HepG2 (cell line): ENCODE measurements around the gene THAP2. TPM values are rescaled to one million over a fixed set of nuclear protein-coding genes. Genes with fewer than 3 reads are reported as not detected.

Source experiments
- AKAP8 ChIP-seq: sonication (generic); formaldehyde crosslinking; IDR thresholded peaks from 2 replicates; pipeline ENCODE4 v1.5.1; 2020; ENCODE audit warnings: mild to moderate bottlenecking, missing genetic modification reagents
- HDAC1 ChIP-seq: sonication (generic); formaldehyde crosslinking; IDR thresholded peaks from 2 replicates; pipeline ENCODE4 v1.5.1; 2020; ENCODE audit warnings: mild to moderate bottlenecking, missing genetic modification reagents
- MIXL1 ChIP-seq: IDR thresholded peaks from 2 replicates; pipeline ENCODE4 v1.6.1; 2016
- NAIF1 ChIP-seq: sonication (generic); formaldehyde crosslinking; IDR thresholded peaks from 2 replicates; pipeline ENCODE4 v1.5.0; 2020; ENCODE audit warnings: mild to moderate bottlenecking, missing genetic modification reagents, borderline replicate concordance
- RBM22 ChIP-seq: fragments of 200-400 bp; formaldehyde crosslinking; optimal IDR thresholded peaks from 2 replicates; pipeline ENCODE3; 2017; ENCODE audit warnings: mild to moderate bottlenecking, low read length, moderate library complexity
- RCOR2 ChIP-seq: IDR thresholded peaks from 2 replicates; pipeline ENCODE4 v1.6.1; 2016; ENCODE audit warnings: missing biosample characterization, missing genetic modification reagents
- SCMH1 ChIP-seq: sonication (generic); formaldehyde crosslinking; IDR thresholded peaks from 2 replicates; pipeline ENCODE4 v1.9.0; 2021; ENCODE audit warnings: missing genetic modification reagents, mild to moderate bottlenecking, borderline replicate concordance
- SMC3 ChIP-seq: IDR thresholded peaks from 2 replicates; pipeline ENCODE4 v1.6.1; 2011; ENCODE audit warnings: low read length, improper control_type of control experiment
- SMYD3 ChIP-seq: sonication (generic); formaldehyde crosslinking; IDR thresholded peaks from 2 replicates; pipeline ENCODE4 v1.8.1; 2023; ENCODE audit warnings: mild to moderate bottlenecking, missing genetic modification reagents
- STAT5B ChIP-seq: sonication (generic); formaldehyde crosslinking; IDR thresholded peaks from 2 replicates; pipeline ENCODE4 v1.4.0; 2020; ENCODE audit warnings: missing genetic modification reagents
- TBX3 ChIP-seq: fragments of 450-650 bp; IDR thresholded peaks from 2 replicates; pipeline ENCODE4 v1.6.1; 2017; ENCODE audit warnings: antibody characterized with exemption, mild to moderate bottlenecking, inconsistent platforms, borderline replicate concordance
- TCF7L2 ChIP-seq: IDR thresholded peaks from 2 replicates; pipeline ENCODE4 v1.6.1; 2011; ENCODE audit warnings: mild to moderate bottlenecking, low read depth, low read length, moderate library complexity
- THAP11 ChIP-seq: IDR thresholded peaks from 2 replicates; pipeline ENCODE4 v1.6.1; 2016; ENCODE audit warnings: missing biosample characterization, missing genetic modification reagents
- ZC3H4 ChIP-seq: sonication (generic); formaldehyde crosslinking; IDR thresholded peaks from 2 replicates; pipeline ENCODE4 v1.4.0; 2020; ENCODE audit warnings: missing genetic modification reagents, borderline replicate concordance
- ZKSCAN8 ChIP-seq: IDR thresholded peaks from 2 replicates; pipeline ENCODE4 v1.6.1; 2016; ENCODE audit warnings: borderline replicate concordance, missing genetic modification reagents, missing compliant biosample characterization
- ZNF143 ChIP-seq: sonication (generic); formaldehyde crosslinking; IDR thresholded peaks from 2 replicates; pipeline ENCODE4 v1.4.0; 2020; ENCODE audit warnings: missing genetic modification reagents
- ZNF331 ChIP-seq: sonication (generic); formaldehyde crosslinking; IDR thresholded peaks from 2 replicates; pipeline ENCODE4 v1.4.0; 2020; ENCODE audit warnings: missing genetic modification reagents
- ZNF484 ChIP-seq: sonication (generic); formaldehyde crosslinking; IDR thresholded peaks from 2 replicates; pipeline ENCODE4 v1.5.1; 2020; ENCODE audit warnings: mild to moderate bottlenecking, low read depth, missing genetic modification reagents, borderline replicate concordance
- ZNF547 ChIP-seq: sonication (generic); formaldehyde crosslinking; IDR thresholded peaks from 2 replicates; pipeline ENCODE4 v1.5.1; 2020; ENCODE audit warnings: mild to moderate bottlenecking, missing genetic modification reagents
- ZNF670 ChIP-seq: sonication (generic); formaldehyde crosslinking; IDR thresholded peaks from 2 replicates; pipeline ENCODE4 v1.8.0; 2022; ENCODE audit warnings: mild to moderate bottlenecking, missing genetic modification reagents, borderline replicate concordance
- ZNF773 ChIP-seq: sonication (generic); formaldehyde crosslinking; IDR thresholded peaks from 2 replicates; pipeline ENCODE4 v1.4.0; 2020; ENCODE audit warnings: missing genetic modification reagents, borderline replicate concordance
- polyA plus RNA-seq, 8 experiments: library from polyadenylated mRNA; depleted of rRNA in 3 of 8; stranded (reverse) in 7 of 8; unstranded in 1 of 8; fragments of >200 nt; fragmentation: Illumina TruSeq in 4 of 8; extraction: Trizol in 4 of 8; gene quantifications; 2 replicates each; pipeline versions ENCODE4 v1.2.1 to v1.2.3, GENCODE V29; 2011 to 2016; ENCODE audit warnings: low read depth in 4 of 8, missing spikeins in 1 of 8, mixed read lengths in 1 of 8; ENCODE audit not compliant: insufficient read depth in 1 of 8
- total RNA-seq, 5 experiments: library from RNA; depleted of rRNA; stranded (reverse); fragments of >200 nt; fragmentation: Illumina TruSeq; extraction: Trizol; gene quantifications; 2 replicates each; pipeline ENCODE4 v1.2.3, GENCODE V29; 2016; ENCODE audit warnings: low read depth in 1 of 5
- TF ChIP-seq, protein P1 (sequence below): IDR thresholded peaks from 2 replicates; pipeline ENCODE4 v1.6.1; 2018; ENCODE audit warnings: missing genetic modification reagents, mild to moderate bottlenecking, missing compliant biosample characterization
- TF ChIP-seq, protein P2 (sequence below): sonication (generic); formaldehyde crosslinking; IDR thresholded peaks from 2 replicates; pipeline ENCODE4 v1.4.0; 2020; ENCODE audit warnings: missing genetic modification reagents
- TF ChIP-seq, protein P3 (sequence below): sonication (generic); formaldehyde crosslinking; IDR thresholded peaks from 2 replicates; pipeline ENCODE4 v1.4.0; 2020; ENCODE audit warnings: mild to moderate bottlenecking, missing genetic modification reagents

The THAP2 gene
- total and polyA plus RNA-seq, 2 of the 13 experiments (the other 11 are each of a cell fraction or from before 2014, with no cell fraction given): 5.2 to 6.2 TPM

- TF ChIP-seq, protein P1, sequence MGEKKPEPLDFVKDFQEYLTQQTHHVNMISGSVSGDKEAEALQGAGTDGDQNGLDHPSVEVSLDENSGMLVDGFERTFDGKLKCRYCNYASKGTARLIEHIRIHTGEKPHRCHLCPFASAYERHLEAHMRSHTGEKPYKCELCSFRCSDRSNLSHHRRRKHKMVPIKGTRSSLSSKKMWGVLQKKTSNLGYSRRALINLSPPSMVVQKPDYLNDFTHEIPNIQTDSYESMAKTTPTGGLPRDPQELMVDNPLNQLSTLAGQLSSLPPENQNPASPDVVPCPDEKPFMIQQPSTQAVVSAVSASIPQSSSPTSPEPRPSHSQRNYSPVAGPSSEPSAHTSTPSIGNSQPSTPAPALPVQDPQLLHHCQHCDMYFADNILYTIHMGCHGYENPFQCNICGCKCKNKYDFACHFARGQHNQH (CRISPR knock-in tag): peak; percentile 87
- TF ChIP-seq TBX3 (peak; percentile 67; the same call in 1 of the 2 replicates), MIXL1 (0 out of 2 replicates have a peak, but pooled peaks have one; percentile 42), ZNF484 (CRISPR knock-in tag) (no peak), ZC3H4 (peak; percentile 69; the same call in 1 of the 2 replicates), AKAP8 (CRISPR knock-in tag) (peak; percentile 81), SMC3 (no peak), RCOR2 (CRISPR knock-in tag) (peak; percentile 69; the same call in 1 of the 2 replicates), THAP11 (CRISPR knock-in tag) (peak; percentile 66), SCMH1 (no peak), TCF7L2 (no peak), NAIF1 (CRISPR knock-in tag) (peak; percentile 86; the same call in 1 of the 2 replicates), HDAC1 (peak; percentile 97), ZNF143 (CRISPR knock-in tag) (no peak; the same call in 1 of the 2 replicates), ZNF547 (CRISPR knock-in tag) (peak; percentile 86), SMYD3 (peak; percentile 65; the same call in 1 of the 2 replicates), ZNF773 (CRISPR knock-in tag) (no peak), ZNF670 (CRISPR knock-in tag) (peak; percentile 93), ZKSCAN8 (CRISPR knock-in tag) (peak; percentile 45; the same call in 1 of the 2 replicates), ZNF331 (CRISPR knock-in tag) (peak; percentile 53; the same call in 1 of the 2 replicates), RBM22 (no peak), STAT5B (CRISPR knock-in tag) (0 out of 2 replicates have a peak, but pooled peaks have one; percentile 16)
- TF ChIP-seq, protein P2, sequence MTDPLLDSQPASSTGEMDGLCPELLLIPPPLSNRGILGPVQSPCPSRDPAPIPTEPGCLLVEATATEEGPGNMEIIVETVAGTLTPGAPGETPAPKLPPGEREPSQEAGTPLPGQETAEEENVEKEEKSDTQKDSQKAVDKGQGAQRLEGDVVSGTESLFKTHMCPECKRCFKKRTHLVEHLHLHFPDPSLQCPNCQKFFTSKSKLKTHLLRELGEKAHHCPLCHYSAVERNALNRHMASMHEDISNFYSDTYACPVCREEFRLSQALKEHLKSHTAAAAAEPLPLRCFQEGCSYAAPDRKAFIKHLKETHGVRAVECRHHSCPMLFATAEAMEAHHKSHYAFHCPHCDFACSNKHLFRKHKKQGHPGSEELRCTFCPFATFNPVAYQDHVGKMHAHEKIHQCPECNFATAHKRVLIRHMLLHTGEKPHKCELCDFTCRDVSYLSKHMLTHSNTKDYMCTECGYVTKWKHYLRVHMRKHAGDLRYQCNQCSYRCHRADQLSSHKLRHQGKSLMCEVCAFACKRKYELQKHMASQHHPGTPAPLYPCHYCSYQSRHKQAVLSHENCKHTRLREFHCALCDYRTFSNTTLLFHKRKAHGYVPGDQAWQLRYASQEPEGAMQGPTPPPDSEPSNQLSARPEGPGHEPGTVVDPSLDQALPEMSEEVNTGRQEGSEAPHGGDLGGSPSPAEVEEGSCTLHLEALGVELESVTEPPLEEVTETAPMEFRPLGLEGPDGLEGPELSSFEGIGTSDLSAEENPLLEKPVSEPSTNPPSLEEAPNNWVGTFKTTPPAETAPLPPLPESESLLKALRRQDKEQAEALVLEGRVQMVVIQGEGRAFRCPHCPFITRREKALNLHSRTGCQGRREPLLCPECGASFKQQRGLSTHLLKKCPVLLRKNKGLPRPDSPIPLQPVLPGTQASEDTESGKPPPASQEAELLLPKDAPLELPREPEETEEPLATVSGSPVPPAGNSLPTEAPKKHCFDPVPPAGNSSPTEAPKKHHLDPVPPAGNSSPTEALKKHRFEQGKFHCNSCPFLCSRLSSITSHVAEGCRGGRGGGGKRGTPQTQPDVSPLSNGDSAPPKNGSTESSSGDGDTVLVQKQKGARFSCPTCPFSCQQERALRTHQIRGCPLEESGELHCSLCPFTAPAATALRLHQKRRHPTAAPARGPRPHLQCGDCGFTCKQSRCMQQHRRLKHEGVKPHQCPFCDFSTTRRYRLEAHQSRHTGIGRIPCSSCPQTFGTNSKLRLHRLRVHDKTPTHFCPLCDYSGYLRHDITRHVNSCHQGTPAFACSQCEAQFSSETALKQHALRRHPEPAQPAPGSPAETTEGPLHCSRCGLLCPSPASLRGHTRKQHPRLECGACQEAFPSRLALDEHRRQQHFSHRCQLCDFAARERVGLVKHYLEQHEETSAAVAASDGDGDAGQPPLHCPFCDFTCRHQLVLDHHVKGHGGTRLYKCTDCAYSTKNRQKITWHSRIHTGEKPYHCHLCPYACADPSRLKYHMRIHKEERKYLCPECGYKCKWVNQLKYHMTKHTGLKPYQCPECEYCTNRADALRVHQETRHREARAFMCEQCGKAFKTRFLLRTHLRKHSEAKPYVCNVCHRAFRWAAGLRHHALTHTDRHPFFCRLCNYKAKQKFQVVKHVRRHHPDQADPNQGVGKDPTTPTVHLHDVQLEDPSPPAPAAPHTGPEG (CRISPR knock-in tag): no peak; the same call in 1 of the 2 replicates
- TF ChIP-seq, protein P3, sequence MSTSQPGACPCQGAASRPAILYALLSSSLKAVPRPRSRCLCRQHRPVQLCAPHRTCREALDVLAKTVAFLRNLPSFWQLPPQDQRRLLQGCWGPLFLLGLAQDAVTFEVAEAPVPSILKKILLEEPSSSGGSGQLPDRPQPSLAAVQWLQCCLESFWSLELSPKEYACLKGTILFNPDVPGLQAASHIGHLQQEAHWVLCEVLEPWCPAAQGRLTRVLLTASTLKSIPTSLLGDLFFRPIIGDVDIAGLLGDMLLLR (CRISPR knock-in tag): peak; percentile 93
Observed at GRCh38 chr12:71685914-71686657, 22.0 kb downstream of the THAP2 start, which contains the start of gene TMEM19 (continued).
